ENCODE results near the gene KRT36. TPM values are rescaled to one million over a fixed set of nuclear protein-coding genes. Genes with fewer than 3 reads are reported as not detected.

KRT36 gene
- total and polyA plus RNA-seq, 2 donors (not counting 3 experiments of a cell fraction or from before 2014, with no cell fraction given) = 0.04 TPM; not detected in 1

DNA sequence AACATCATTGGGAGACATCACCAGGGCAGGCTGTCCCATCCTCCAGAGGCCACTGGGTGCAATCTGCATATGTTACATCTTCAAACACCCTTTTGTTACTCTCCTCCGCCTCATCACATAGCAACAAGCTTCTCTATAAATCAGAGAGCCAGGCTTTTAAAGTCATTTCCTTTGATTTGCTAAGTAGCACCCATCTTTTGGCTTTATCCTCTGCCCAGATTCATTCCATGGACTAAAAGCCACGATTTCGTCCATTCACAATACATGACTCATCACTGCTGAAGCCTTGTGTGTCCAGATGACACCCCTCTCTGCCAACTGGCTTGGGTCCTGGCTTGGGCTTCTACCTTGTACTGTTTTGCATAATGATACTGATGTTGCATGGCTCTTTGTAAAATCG, 47.0 kb downstream of the KRT36 start:
- ChIA-PET POLR2A (no interaction called here), CTCF (interaction anchor here (1.2 kb wide), 1 partner anchor 107 kb away, joined by 3 read pairs; no protein-coding TSS in a partner anchor)
- DNase-seq (ENCODE audit: low read depth, low spot score) (no peak), FAIRE-seq (no peak)
- dilution Hi-C loops (cut with MboI; ENCODE audit: extremely low pct_ligation_motif_present, low sequenced_read_pairs) = no loop called here
- Histone ChIP-seq H3K4me2 (ENCODE audit: insufficient read depth, low read length) (no peak overlapping the region), H3K27ac (ENCODE audit: insufficient read depth, low read depth, low read length) (no peak overlapping the region), H3K9ac (replicated peaks; ENCODE audit: extremely low read depth, insufficient read depth, low read length) (no peak overlapping the region), H4K20me1 (replicated peaks; ENCODE audit: control insufficient read depth, extremely low read depth, insufficient read depth, low read length) (no peaks in the 10 kb centered on the region), H3K9me3 (replicated peaks; ENCODE audit: control insufficient read depth, insufficient read depth, low read length) (no peaks in the 10 kb centered on the region), H3K9me1 (replicated peaks; ENCODE audit: control insufficient read depth, extremely low read depth, insufficient read depth, low read length) (no peaks in the 10 kb centered on the region), H2AFZ (ENCODE audit: low read depth, low read length) (no peak overlapping the region), H3K4me3 (replicated peaks in 1 of 3; ENCODE audit: insufficient read depth in 1 of 3, low read depth in 1 of 3, low read length in 3 of 3) (no peak overlapping the region), H3K27me3 (ENCODE audit: control insufficient read depth in 2 of 2, insufficient read depth in 2 of 2, low read length in 2 of 2) (peaks cover 0 to 5% of the 10 kb centered on the region in 2 experiments), H3K36me3 (ENCODE audit: control insufficient read depth in 2 of 2, extremely low read depth in 1 of 2, insufficient read depth in 2 of 2, low read length in 2 of 2) (no peaks in the 10 kb centered on the region), H3K4me1 (ENCODE audit: control insufficient read depth, extremely low read depth, insufficient read depth, low read length) (no peaks in the 10 kb centered on the region), H3K79me2 (ENCODE audit: control insufficient read depth, insufficient read depth, low read length) (no peaks in the 10 kb centered on the region)
- intact Hi-C loops (cut with micrococcal nuclease) = no loop called here
- BruUV-seq (replicated peaks) = no TSS peak
- no peak for TF ChIP-seq GATA2 (IDR thresholded peaks at IDR 0.05; ENCODE audit: insufficient read depth, insufficient read length, low read depth, low read length)
- TF ChIP-seq CTCF (IDR thresholded peaks at IDR 0.05; ENCODE audit: extremely low read depth in 1 of 2, insufficient read depth in 1 of 2, low read depth in 1 of 2, low read length in 2 of 2) = no peak
- TF ChIP-seq EZH2 (IDR thresholded peaks at IDR 0.05; ENCODE audit: borderline replicate concordance, low read depth, low read length, severe bottlenecking) = no peak
- TF ChIP-seq, protein P1, sequence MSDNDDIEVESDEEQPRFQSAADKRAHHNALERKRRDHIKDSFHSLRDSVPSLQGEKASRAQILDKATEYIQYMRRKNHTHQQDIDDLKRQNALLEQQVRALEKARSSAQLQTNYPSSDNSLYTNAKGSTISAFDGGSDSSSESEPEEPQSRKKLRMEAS (IDR thresholded peaks at IDR 0.05; ENCODE audit: insufficient read depth, insufficient read length) = no peak
- TF ChIP-seq FOS (IDR thresholded peaks at IDR 0.05; ENCODE audit: borderline replicate concordance, insufficient read depth, low read length) = no peak
- TF ChIP-seq JUN (IDR thresholded peaks at IDR 0.05; ENCODE audit: borderline replicate concordance, insufficient read depth, insufficient read length, low read depth) = no peak
- TF ChIP-seq MYC (IDR thresholded peaks at IDR 0.05; ENCODE audit: low read depth, low read length) = no peak

All from endothelial cell of umbilical vein (primary cell).